Smooth muscle cell (in vitro differentiated cells): ENCODE results near the gene TMEM14C. TPM values are rescaled to one million over a fixed set of nuclear protein-coding genes. Genes with fewer than 3 reads are reported as not detected.

Source experiments
- polyA plus RNA-seq: library from polyadenylated mRNA; unstranded; fragments of >200 nt; fragmentation: Nextera tagmentation; extraction: Ambion mirVana; gene quantifications from 2 replicates; pipeline ENCODE4 v1.2.1, GENCODE V29; 2016
- small RNA-seq: library from RNA; depleted of rRNA; stranded (forward); fragments of <200 nt; gene quantifications from one replicate; pipeline ENCODE3, GENCODE V24; 2014
- total RNA-seq: library from RNA; depleted of rRNA; stranded (reverse); fragments of >200 nt; gene quantifications from 2 replicates; pipeline ENCODE4 v1.2.3, GENCODE V29; 2014

The TMEM14C gene
- total and polyA plus RNA-seq, 2 experiments from 2014 or later = 180 TPM

Small RNA genes lying within 50 kb of the gene (small RNA-seq; reads per million reads assigned to genes)
- gene RF00019 = not detected
- not detected for gene RNA5SP203

Other genes starting within 250 kb of the TMEM14C start
- 2.4 and 3.6 TPM in 2 replicates for gene GCNT2, start 201.7 kb upstream of the TMEM14C start, total RNA-seq
- 0.13 and 3.0 TPM in 2 replicates for gene GCNT2, start 201.7 kb upstream of the TMEM14C start, polyA plus RNA-seq
- 2.4 and 6.5 TPM in 2 replicates for gene C6orf52, start 28.5 kb upstream of the TMEM14C start, total RNA-seq
- gene C6orf52, start 28.5 kb upstream of the TMEM14C start, polyA plus RNA-seq = 7.7 and 9.5 TPM in 2 replicates
- gene PAK1IP1, start 28.1 kb upstream of the TMEM14C start, total RNA-seq = 20.9 and 23.8 TPM in 2 replicates
- 19.4 and 22.0 TPM in 2 replicates for gene PAK1IP1, start 28.1 kb upstream of the TMEM14C start, polyA plus RNA-seq
- 63.7 and 72.2 TPM in 2 replicates for gene TMEM14B, start 24.7 kb downstream of the TMEM14C start, total RNA-seq
- 95.4 and 104 TPM in 2 replicates for gene TMEM14B, start 24.7 kb downstream of the TMEM14C start, polyA plus RNA-seq
- not detected in 2 replicates for gene MAK, start 115.5 kb downstream of the TMEM14C start, total RNA-seq
- gene MAK, start 115.5 kb downstream of the TMEM14C start, polyA plus RNA-seq = 0.07 and 0.14 TPM in 2 replicates
- gene GCM2, start 159.0 kb downstream of the TMEM14C start, total RNA-seq = not detected in 2 replicates
- 0.13 TPM in 1 of 2 replicates, not detected in the other for gene GCM2, start 159.0 kb downstream of the TMEM14C start, polyA plus RNA-seq
- gene SYCP2L, start 164.0 kb downstream of the TMEM14C start, total RNA-seq = 2.8 and 6.4 TPM in 2 replicates
- 0.74 and 0.86 TPM in 2 replicates for gene SYCP2L, start 164.0 kb downstream of the TMEM14C start, polyA plus RNA-seq